GM10248 (cell line): ENCODE measurements around the gene SOSTDC1.
"Not testable (repeated sequence)": the region's sequence is repeated elsewhere in the genome, so short reads cannot be mapped to it uniquely, and the experiment has no call there.

Experiments
- CTCF ChIA-PET: fragments of 300-600 bp; sonication (Branson Sonifier 250); formaldehyde crosslinking; extraction: SDS; loops from one replicate; lab custom pipeline; 2021; ENCODE audit warnings: antibody characterized with exemption; lab: Yijun Ruan, JAX
- POLR2A ChIA-PET: fragments of 350-650 bp; sonication (Branson Sonifier 250); formaldehyde crosslinking; extraction: SDS; loops from one replicate; lab custom pipeline; 2020; ENCODE audit warnings: antibody characterized with exemption; lab: Yijun Ruan, JAX
- DNase-seq: peaks from one replicate; pipeline ENCODE4 v3.0.0; 2012; ENCODE audit errors: extremely low spot score
- TF ChIP-seq, protein P1 (sequence below): IDR thresholded peaks from 2 replicates; pipeline ENCODE4 v1.5.1; 2012; ENCODE audit warnings: mild to moderate bottlenecking, low read depth; ENCODE audit errors: extremely low read depth, missing control alignments, control extremely low read depth

Gene SOSTDC1

DNA sequence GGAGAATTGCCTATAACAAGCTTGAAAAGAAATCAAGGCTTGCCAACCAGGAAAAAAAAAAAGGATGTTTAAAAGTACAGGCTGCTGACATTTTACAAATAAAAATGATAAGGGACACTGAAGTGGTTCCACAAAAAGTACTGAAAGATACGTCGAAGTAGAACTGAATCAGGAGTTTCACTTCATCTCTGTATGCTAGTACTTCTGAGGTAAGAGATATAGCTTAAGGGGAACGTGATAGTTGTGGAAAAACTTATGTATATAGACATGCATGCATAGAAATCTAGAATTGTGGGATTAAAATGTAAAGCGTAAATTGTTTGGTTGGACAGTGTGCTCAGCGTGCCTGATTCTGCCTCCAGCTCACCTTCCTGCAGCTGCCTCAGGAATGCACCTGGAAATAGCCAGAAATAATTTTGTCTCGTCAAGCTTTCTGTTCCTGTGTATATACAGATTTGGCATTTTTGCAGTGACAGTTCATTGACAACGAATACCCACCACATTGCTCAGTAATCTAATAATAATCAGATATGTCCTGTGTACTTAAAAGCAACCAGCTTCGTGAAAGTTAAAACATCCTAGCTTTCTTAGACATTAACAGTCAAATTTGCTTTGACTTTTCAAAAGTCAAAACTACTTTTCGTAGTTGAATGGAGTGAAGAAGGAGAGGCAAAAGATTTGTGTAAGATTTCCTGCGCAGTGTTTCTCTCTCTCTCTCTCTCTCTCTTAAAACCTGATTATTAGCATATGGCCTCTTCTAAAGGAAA is 1.4 kb downstream of the SOSTDC1 start:
- POLR2A ChIA-PET = no interaction called here
- CTCF ChIA-PET = interaction anchor here (0.7 to 1.5 kb wide), 4 partner anchors 8 to 32 kb away, joined by 3 to 5 read pairs (median 4); no protein-coding TSS in a partner anchor
- DNase-seq = no peak
- TF ChIP-seq, protein P1, sequence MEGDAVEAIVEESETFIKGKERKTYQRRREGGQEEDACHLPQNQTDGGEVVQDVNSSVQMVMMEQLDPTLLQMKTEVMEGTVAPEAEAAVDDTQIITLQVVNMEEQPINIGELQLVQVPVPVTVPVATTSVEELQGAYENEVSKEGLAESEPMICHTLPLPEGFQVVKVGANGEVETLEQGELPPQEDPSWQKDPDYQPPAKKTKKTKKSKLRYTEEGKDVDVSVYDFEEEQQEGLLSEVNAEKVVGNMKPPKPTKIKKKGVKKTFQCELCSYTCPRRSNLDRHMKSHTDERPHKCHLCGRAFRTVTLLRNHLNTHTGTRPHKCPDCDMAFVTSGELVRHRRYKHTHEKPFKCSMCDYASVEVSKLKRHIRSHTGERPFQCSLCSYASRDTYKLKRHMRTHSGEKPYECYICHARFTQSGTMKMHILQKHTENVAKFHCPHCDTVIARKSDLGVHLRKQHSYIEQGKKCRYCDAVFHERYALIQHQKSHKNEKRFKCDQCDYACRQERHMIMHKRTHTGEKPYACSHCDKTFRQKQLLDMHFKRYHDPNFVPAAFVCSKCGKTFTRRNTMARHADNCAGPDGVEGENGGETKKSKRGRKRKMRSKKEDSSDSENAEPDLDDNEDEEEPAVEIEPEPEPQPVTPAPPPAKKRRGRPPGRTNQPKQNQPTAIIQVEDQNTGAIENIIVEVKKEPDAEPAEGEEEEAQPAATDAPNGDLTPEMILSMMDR = no peak

DNA sequence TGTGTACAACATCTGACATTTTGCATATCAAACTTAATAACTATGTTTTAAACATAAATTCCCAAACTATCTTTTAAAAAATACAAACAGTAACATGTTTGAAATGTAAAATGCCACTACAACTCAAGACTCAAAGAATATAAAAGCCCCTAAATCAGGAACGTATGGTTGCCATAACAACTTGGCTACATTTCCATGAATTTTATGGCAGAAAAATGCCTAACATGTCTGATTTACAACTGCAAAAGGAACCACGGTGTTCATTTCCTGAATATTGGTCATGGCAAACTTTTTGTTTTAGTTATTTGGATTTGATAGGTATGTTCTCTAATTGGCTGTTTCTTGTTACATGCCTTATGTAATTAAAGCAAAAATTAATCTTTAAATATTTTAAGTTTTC is 2.0 kb downstream of the SOSTDC1 start:
- TF ChIP-seq, protein P1 = no peak
- POLR2A ChIA-PET = no interaction called here
- CTCF ChIA-PET = interaction anchor here (0.7 to 1.2 kb wide), 2 partner anchors 10 to 32 kb away, joined by 3 to 4 read pairs; no protein-coding TSS in a partner anchor
- no peak for DNase-seq

DNA sequence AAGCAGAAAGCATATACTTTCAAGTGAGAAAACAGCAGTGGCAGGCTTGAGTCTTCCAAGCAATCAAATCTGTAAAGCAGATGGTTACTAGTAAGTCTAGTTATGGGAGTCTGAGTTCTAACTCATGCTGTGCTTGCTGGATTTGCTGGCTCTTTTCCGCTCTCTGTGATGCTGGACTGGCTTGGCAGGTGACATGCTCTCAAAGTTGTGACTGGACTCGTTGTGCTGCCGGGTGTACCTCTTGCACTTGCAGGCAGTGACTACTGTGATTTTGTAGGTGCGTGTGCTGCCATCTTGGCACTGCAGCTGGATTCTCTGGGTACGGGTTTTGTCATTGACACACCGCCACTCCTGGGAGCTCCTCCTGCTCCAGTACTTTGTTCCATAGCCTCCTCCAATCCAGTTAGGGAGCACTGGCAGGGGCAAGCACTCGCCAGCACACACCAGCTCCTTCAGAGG is 3.1 kb downstream of the SOSTDC1 start:
- ChIA-PET POLR2A (no interaction called here), CTCF (interaction anchor here (1.1 to 2.4 kb wide), 3 partner anchors 10 to 103 kb away, joined by 3 to 12 read pairs (median 3); no protein-coding TSS in a partner anchor)
- no peak for DNase-seq
- TF ChIP-seq, protein P1 = no peak

DNA sequence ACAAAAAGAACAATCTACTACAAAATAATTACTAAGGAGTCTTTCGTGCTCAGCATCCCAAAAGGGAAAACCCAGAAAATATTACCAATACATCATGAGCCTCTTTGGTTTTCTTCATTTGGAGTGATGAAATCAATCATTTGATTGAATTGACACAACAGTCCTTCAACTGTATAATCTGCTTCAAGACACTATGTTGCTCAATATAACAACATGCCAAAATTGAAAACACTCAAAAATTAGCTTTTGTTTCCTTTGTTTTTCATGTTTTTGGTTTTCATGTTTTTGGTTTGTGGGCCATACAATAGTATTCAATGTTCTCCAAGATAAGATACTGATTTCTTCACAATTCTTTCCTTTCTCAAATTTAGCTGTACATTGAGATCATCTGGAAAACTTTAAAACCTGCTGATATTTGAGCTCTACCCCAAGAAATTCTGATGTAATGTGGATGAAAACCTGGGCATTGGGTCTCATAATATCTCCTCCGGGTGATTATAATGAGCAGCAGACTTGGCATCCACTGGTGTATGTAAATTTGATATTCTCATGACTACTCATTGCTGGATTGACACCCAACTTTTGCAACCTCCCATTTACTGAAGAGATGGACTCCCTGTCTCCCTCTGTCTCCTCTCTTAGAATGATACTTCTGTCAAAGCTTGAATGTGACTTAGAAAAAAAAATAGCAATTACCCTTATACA is 4.6 kb downstream of the SOSTDC1 start:
- CTCF ChIA-PET = interaction anchor here (2.4 kb wide), 1 partner anchor 9 kb away, joined by 12 read pairs; no protein-coding TSS in a partner anchor

DNA sequence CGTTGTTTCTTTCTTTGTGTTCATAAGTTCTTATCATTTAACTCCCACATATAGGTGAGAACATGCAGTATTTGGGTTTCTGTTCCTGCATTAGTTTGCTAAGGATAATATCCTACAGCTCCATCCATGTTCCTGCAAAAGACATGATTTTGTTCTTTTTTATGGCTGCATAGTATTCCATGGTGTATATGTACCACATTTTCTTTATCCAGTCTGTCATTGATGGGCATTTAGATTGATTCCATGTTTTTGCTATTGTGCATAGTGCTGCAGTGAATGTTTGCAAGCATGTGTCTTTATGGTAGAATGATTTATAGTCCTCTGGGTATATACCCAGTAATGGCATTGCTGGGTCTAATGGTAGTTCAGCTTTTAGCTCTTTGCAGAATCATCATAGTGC is 9.2 kb downstream of the SOSTDC1 start:
- DNase-seq, POLR2A ChIA-PET: not testable (repeated sequence)
- CTCF ChIA-PET = interaction anchor here (1.4 to 1.6 kb wide), 2 partner anchors 9 to 110 kb away, joined by 3 to 5 read pairs; partner anchors contain the start of gene SOSTDC1

More for the DNA sequence above, 4.6 kb downstream of the SOSTDC1 start:
- POLR2A ChIA-PET = no interaction called here
- no peak for DNase-seq
- TF ChIP-seq, protein P1 = no peak

DNA sequence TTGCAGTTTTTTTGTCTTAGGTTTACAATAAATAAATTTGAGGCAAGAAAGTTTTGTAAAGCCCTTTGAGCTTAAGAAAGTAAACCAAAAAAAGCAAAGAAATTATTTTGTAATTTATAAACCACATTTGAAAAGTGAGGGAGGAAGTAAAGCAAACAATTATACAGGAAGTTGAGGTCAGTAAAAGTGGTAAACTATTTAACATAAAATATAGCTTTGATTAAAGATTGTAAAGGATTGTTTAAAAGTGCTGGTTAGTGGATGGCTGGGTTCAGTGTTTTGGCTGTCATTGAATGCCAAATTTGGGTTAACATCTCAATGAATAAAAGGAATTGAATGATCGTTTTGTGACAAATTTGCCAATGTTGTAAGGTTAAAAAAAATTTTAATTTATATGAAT is 9.9 kb downstream of the SOSTDC1 start:
- TF ChIP-seq, protein P1 = no peak
- DNase-seq = no peak
- ChIA-PET CTCF (interaction anchor here (1.4 to 1.6 kb wide), 2 partner anchors 10 to 111 kb away, joined by 3 to 5 read pairs; partner anchors contain the start of gene SOSTDC1), POLR2A (no interaction called here)
